GM23248 (cell line): ENCODE measurements around the gene ZNF552. TPM values are rescaled to one million over a fixed set of nuclear protein-coding genes. Genes with fewer than 3 reads are reported as not detected.
"Not testable (repeated sequence)": the region's sequence is repeated elsewhere in the genome, so short reads cannot be mapped to it uniquely, and the experiment has no call there.

ENCODE experiments used
- DNase-seq: peaks from one replicate; pipeline ENCODE4 v3.0.0-alpha.2; 2015
- H2AFZ ChIP-seq: fragments of 200-600 bp; sonication (generic); 2 replicates; pipeline ENCODE4 v1.6.1; 2016; ENCODE audit warnings: antibody characterized with exemption
- H3F3A ChIP-seq: fragments of 200-600 bp; sonication (generic); 2 replicates; pipeline ENCODE4 v1.6.1; 2016; ENCODE audit warnings: mild to moderate bottlenecking, antibody characterized with exemption, mixed run types; ENCODE audit not compliant: insufficient read depth
- H3K27ac ChIP-seq: fragments of 200-600 bp; sonication (generic); 2 replicates; pipeline ENCODE4 v1.5.1; 2016; ENCODE audit warnings: mild to moderate bottlenecking
- H3K27me3 ChIP-seq: fragments of 200-600 bp; sonication (generic); replicated peaks from 2 replicates; pipeline ENCODE4 v1.6.1; 2016; ENCODE audit warnings: mild to moderate bottlenecking; ENCODE audit not compliant: insufficient read depth
- H3K36me3 ChIP-seq: fragments of 200-600 bp; sonication (generic); 2 replicates; pipeline ENCODE4 v1.6.1; 2016; ENCODE audit warnings: low read depth, mild to moderate bottlenecking
- H3K4me1 ChIP-seq: fragments of 200-600 bp; sonication (generic); 2 replicates; pipeline ENCODE4 v1.6.1; 2016; ENCODE audit warnings: mild to moderate bottlenecking; ENCODE audit not compliant: insufficient read depth
- H3K4me2 ChIP-seq: fragments of 200-600 bp; sonication (generic); one replicate; pipeline ENCODE4 v1.6.1; 2016; ENCODE audit warnings: mild to moderate bottlenecking; ENCODE audit not compliant: unreplicated experiment
- H3K4me3 ChIP-seq: fragments of 200-600 bp; sonication (generic); 2 replicates; pipeline ENCODE4 v1.5.1; 2016; ENCODE audit warnings: mild to moderate bottlenecking
- H3K79me2 ChIP-seq: fragments of 200-600 bp; sonication (generic); 2 replicates; pipeline ENCODE4 v1.6.1; 2016; ENCODE audit warnings: mild to moderate bottlenecking; ENCODE audit not compliant: insufficient read depth
- H3K9ac ChIP-seq: fragments of 200-600 bp; sonication (generic); 2 replicates; pipeline ENCODE4 v1.6.1; 2016; ENCODE audit warnings: mild to moderate bottlenecking
- H3K9me2 ChIP-seq: fragments of 200-600 bp; sonication (generic); 2 replicates; pipeline ENCODE4 v1.6.1; 2016; ENCODE audit warnings: mixed run types, mild to moderate bottlenecking, moderate library complexity; ENCODE audit not compliant: insufficient read depth
- H3K9me3 ChIP-seq: fragments of 200-600 bp; sonication (generic); one replicate; pipeline ENCODE4 v1.6.1; 2017; ENCODE audit warnings: low read depth
- H4K20me1 ChIP-seq: fragments of 200-600 bp; sonication (generic); 2 replicates; pipeline ENCODE4 v1.6.0; 2016; ENCODE audit not compliant: insufficient read depth
- EZH2 ChIP-seq: fragments of 200-600 bp; sonication (generic); IDR thresholded peaks from 2 replicates; pipeline ENCODE4 v1.6.1; 2018; ENCODE audit warnings: antibody characterized with exemption, mild to moderate bottlenecking; ENCODE audit not compliant: insufficient read depth, poor library complexity, severe bottlenecking
- EZH2phosphoT487 ChIP-seq: fragments of 200-600 bp; sonication (generic); IDR thresholded peaks from 2 replicates; pipeline ENCODE4 v1.6.1; 2018; ENCODE audit warnings: antibody characterized with exemption, moderate library complexity, mild to moderate bottlenecking, low read depth; ENCODE audit not compliant: insufficient read depth
- WGBS, 2 experiments: methylation state at CpG; one replicate each; pipeline ENCODE4 v1.1.6; 2015 to 2017; ENCODE audit warnings: low lambda C conversion rate in 2 of 2, low coverage in 1 of 2; ENCODE audit errors: missing lambda C conversion rate in 2 of 2; 5-methylcytosine and 5-hydroxymethylcytosine counted together
- in situ Hi-C: fragments of 300-500 bp; cut with MboI; formaldehyde crosslinking; loops from 2 replicates; pipeline ENCODE4 v1.15.0; 2020
- polyA plus RNA-seq: library from polyadenylated mRNA; unstranded; fragments of >200 nt; fragmentation: Nextera tagmentation; extraction: Ambion mirVana; gene quantifications from 2 replicates; pipeline ENCODE4 v1.2.1, GENCODE V29; 2016
- total RNA-seq: library from RNA; depleted of rRNA; stranded (reverse); fragments of >200 nt; shearing (Covaris generic); gene quantifications from 2 replicates; pipeline ENCODE4 v1.2.3, GENCODE V29; 2014

The ZNF552 gene
- total and polyA plus RNA-seq, 2 experiments from 2014 or later: 2.7 to 4.3 TPM

DNA sequence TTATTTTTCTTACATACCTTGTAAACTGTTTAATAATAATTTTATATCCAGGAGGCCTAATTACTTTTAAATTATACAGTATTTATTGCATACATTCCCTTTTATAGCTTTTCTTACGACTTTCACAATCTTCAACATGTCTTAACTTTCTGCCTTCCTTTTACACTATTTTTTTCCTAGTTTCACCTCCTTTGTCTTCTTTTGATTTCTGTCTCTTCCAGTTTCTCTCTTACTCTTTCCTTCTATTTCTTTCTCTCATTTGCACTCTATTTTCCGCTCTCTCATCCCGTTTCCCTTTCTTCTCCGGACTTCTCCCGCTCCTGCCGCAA lies 11.5 kb downstream of the ZNF552 start:
- peaks cover 29% of the 10 kb centered on the region for H3F3A ChIP-seq
- H3K9ac ChIP-seq: peak overlapping the region; percentile 90
- no peak for DNase-seq
- H3K9me2 ChIP-seq: no peaks in the 10 kb centered on the region
- H3K27me3 ChIP-seq: no peaks in the 10 kb centered on the region
- peaks cover 9% of the 10 kb centered on the region; the same call in 1 of the 2 replicates for H3K36me3 ChIP-seq
- WGBS, 2 experiments: 10 to 52% methylated on average over 1 to 6 of the region's 6 CpGs
- peaks cover 76% of the 10 kb centered on the region for H3K79me2 ChIP-seq
- TF ChIP-seq EZH2phosphoT487 (no peak), EZH2 (no peak)
- peak overlapping the region; percentile 94 for H3K4me3 ChIP-seq
- H3K9me3 ChIP-seq: no peaks in the 10 kb centered on the region
- peak overlapping the region; percentile 97 for H3K4me2 ChIP-seq
- in situ Hi-C loops: no loop called here
- peak overlapping the region; percentile 94 for H2AFZ ChIP-seq
- peak overlapping the region; percentile 88 for H3K27ac ChIP-seq
- peaks cover 13% of the 10 kb centered on the region for H3K4me1 ChIP-seq
- no peaks in the 10 kb centered on the region for H4K20me1 ChIP-seq

DNA sequence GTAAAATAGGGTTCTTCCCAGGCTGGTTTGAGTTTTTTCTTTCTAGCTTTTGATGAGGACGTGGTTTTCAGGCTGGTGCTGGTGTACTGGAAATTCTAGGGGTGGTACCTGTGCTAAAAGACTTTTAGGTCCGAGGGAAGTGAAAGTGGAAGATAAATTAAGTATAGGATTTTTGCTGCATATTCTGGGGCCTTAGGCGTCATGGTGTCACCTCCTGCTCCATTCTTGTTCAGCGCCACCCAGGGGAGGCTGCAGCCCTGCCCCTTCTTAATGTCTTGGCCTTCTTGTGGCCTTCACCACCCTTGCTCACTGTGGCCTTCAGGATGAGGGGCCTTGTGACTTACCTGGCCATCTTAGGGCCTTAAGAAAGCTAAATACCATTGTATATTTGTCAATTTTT lies 12.4 kb downstream of the ZNF552 start:
- DNase-seq: no peak
- Histone ChIP-seq H3K4me2 (no peak overlapping the region), H3K9ac (no peak overlapping the region), H3K27me3 (no peaks in the 10 kb centered on the region), H4K20me1 (no peaks in the 10 kb centered on the region), H3K36me3 (0 out of 2 replicates have a peak, but pooled peaks cover 3% of the 10 kb centered on the region), H3K4me1 (peaks cover 13% of the 10 kb centered on the region), H3K27ac (peak overlapping the region; percentile 51), H3K9me2 (no peaks in the 10 kb centered on the region), H3F3A (peaks cover 19% of the 10 kb centered on the region), H2AFZ (no peak overlapping the region), H3K79me2 (peaks cover 70% of the 10 kb centered on the region), H3K9me3 (no peaks in the 10 kb centered on the region), H3K4me3 (no peak overlapping the region)
- in situ Hi-C loops: no loop called here
- 83 to 84% methylated on average over 4 of the region's 4 CpGs for WGBS, 2 experiments
- TF ChIP-seq EZH2 (no peak), EZH2phosphoT487 (no peak)

GRCh38 chr19:57800696-57801095 lies 14.0 kb downstream of the ZNF552 start:
- no peak overlapping the region for H3K9ac ChIP-seq
- TF ChIP-seq EZH2 (no peak), EZH2phosphoT487 (no peak)
- H4K20me1 ChIP-seq: no peaks in the 10 kb centered on the region
- peaks cover 13% of the 10 kb centered on the region for H3K4me1 ChIP-seq
- no peaks in the 10 kb centered on the region for H3K9me2 ChIP-seq
- H3K27me3 ChIP-seq: no peaks in the 10 kb centered on the region
- in situ Hi-C loops: no loop called here
- H3K4me2 ChIP-seq: no peak overlapping the region
- peaks cover 18% of the 10 kb centered on the region for H3F3A ChIP-seq
- 0 out of 2 replicates have a peak, but pooled peaks cover 2% of the 10 kb centered on the region for H3K36me3 ChIP-seq
- H2AFZ ChIP-seq: no peak overlapping the region
- no peak overlapping the region for H3K27ac ChIP-seq
- 77 to 79% methylated on average over 5 of the region's 5 CpGs for WGBS, 2 experiments
- no peak for DNase-seq
- H3K4me3 ChIP-seq: no peak overlapping the region
- H3K9me3 ChIP-seq: no peaks in the 10 kb centered on the region
- H3K79me2 ChIP-seq: peaks cover 70% of the 10 kb centered on the region

DNA sequence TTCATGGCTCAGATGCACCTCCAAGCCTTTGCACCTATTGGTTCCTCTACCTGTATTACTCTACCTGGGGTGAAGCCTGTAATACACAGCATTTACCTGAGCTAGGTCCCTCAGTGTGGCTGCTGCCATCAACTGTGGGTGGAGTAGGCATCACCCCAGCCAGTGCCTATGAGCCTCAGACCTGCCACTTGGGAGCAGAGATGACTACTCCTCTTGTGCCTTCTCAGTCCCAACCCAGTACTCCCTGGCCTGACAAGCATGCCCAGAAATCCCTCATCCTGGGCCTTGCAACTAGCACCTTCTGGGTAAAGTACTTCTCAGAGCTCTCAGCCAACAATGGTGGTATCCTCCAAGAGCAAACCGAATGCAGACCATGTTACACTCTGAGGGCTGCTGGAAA lies 18.1 kb downstream of the ZNF552 start:
- H2AFZ ChIP-seq, H3K9me3 ChIP-seq, in situ Hi-C loops, H3K9me2 ChIP-seq, H3K27ac ChIP-seq, H3K27me3 ChIP-seq, H3K4me3 ChIP-seq, H3K4me1 ChIP-seq, DNase-seq, H3F3A ChIP-seq, H3K4me2 ChIP-seq, H3K36me3 ChIP-seq, H4K20me1 ChIP-seq, H3K9ac ChIP-seq: not testable (repeated sequence)
- 91 to 96% methylated on average over 1 of the region's 1 CpG for WGBS, 2 experiments
- peaks cover 83% of the 10 kb centered on the region for H3K79me2 ChIP-seq

DNA sequence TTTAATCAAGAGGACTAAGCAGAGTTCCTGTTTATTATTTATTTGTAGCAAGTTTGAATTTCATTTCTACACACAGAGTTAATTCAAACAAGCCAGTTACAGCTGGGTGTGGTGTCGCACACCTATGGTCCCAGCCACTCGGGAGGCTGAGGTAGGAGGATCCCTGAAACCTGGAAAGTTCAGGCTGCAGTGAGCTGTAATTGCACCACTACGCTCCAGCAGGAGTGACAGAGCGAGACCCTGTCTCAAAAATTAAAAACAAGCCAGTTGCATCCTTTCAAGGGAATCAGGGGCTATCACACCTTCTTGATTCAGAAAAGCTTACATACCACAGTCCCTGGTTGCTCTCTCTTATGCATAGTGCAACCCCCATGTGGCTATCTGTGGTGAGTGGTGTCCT lies 25.4 kb downstream of the ZNF552 start:
- TF ChIP-seq EZH2: no peak
- TF ChIP-seq EZH2phosphoT487: no peak
- Histone ChIP-seq H3K9me2 (no peaks in the 10 kb centered on the region), H3K9me3 (no peaks in the 10 kb centered on the region), H2AFZ (no peak overlapping the region), H3K27me3 (no peaks in the 10 kb centered on the region), H3K79me2 (peaks cover 82% of the 10 kb centered on the region), H3K27ac (no peak overlapping the region), H3K4me3 (no peak overlapping the region), H3K9ac (no peak overlapping the region), H3K4me2 (no peak overlapping the region), H3K36me3 (peaks cover 3% of the 10 kb centered on the region; the same call in 1 of the 2 replicates), H3K4me1 (no peaks in the 10 kb centered on the region), H4K20me1 (no peaks in the 10 kb centered on the region), H3F3A (no peaks in the 10 kb centered on the region)
- in situ Hi-C loops: no loop called here
- DNase-seq: no peak
- 98 to 100% methylated on average over 4 of the region's 4 CpGs for WGBS, 2 experiments
